HG03108 (cell line): ENCODE data around the gene MAP2K2.
"Not testable (repeated sequence)": the region's sequence is repeated elsewhere in the genome, so short reads cannot be mapped to it uniquely, and the experiment has no call there.

Experiments used
- ATAC-seq: cut with Tn5 transposase; IDR thresholded peaks from one replicate; pipeline ENCODE4 v1.9.1; 2021; ENCODE audit warnings: moderate library complexity; ENCODE audit not compliant: unreplicated experiment

Gene MAP2K2

GRCh38 chr19:4123615-4124568, at the start of gene MAP2K2:
MAP2K2 (minus strand) TSS chr19:4124122; CDS start chr19:4123875, 247 bp downstream.
- ATAC-seq, result peak; percentile 71

- ATAC-seq, result no peak
These were observed 49.0 kb upstream of the MAP2K2 start for GRCh38 chr19:4172861-4173473.

DNA sequence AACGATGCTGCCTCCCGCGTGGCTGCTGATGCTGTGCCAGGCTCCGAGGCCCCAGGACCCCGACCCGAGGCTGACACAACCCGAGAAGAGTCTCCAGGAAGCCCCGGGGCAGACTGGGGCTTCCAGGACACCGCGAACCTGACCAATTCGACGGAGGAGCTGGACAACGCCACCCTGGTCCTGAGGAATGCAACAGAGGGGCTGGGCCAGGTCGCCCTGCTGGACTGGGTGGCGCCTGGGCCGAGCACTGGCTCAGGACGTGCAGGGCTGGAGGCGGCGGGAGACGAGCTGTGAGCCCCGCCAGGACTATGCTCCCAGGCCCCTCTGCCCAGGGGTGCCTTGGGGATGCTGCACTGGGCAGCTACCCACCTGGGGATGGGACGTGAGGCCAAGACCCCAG, 47.8 kb upstream of the MAP2K2 start:
- ATAC-seq, result no peak

DNA sequence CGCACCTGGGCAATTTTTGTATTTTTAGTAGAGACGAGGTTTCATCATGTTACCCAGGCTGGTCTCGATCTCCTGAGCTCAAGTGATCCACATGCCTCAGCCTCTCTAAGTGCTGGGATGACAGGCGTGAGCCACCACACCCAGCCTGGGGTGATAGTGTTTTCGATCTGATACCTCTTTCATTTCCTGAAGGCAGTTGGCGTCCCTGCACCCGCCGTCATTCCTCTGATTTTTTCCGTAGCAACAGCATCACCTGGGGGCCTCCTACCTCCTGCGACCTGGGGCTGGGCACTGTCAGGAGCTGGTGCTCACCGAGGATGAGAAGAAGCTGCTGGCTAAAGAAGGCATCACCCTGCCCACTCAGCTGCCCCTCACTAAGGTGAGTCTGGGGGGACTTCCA, 40.3 kb upstream of the MAP2K2 start:
- no peak for ATAC-seq

DNA sequence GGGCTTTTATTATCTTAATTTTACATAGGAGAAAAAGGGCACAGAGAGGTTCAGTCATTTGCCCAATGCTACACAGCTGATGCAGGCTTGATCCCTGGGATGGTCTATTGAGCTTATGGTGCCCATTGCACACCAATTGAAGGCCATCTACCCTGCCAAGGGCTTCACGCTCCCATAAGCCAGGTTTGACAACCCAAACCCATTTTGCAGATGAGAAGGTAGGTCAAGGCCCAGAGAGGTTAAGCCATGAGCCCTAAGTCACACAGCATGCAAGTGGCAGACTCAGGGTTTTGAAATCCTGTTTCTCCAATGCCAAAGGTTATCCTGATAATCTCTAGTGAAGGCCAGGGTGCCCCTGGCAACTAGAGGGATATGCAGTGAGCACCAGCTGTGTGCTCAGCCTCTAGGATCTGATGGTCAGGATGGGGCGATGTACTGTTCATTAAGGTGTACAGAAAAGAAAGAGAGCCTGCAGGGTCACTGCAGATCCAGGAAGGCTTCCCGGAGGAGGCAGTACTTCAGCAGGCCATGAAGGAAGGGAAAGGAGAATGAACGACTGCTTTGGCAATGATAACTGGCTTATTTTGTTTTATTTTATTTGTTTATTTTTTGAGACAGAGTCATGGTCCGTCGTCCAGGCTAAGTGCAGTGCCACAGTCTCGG, 37.6 kb upstream of the MAP2K2 start:
- ATAC-seq, result no peak

GRCh38 chr19:4157971-4158370, 34.0 kb upstream of the MAP2K2 start:
- not testable (repeated sequence) for ATAC-seq

DNA sequence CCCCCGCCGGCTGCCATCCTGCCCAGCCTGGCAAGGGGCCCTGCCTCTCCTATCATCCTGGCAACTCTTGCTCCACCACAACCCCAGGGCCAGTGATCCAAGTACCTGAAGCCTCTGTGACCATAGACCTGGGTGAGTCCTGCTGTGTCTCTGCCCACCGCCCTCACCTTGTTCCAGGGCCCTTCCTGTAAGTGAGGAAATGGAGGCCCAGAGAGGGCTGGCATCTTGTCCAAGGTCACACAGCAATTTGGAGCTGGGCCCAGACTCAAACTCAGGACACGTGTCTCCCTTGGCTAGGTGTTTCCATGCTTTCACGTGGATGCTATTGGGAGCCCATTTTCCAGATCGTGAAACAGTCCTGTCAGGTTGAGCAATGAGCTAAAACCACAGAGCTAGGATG, 33.2 kb upstream of the MAP2K2 start:
- ATAC-seq, result no peak

DNA sequence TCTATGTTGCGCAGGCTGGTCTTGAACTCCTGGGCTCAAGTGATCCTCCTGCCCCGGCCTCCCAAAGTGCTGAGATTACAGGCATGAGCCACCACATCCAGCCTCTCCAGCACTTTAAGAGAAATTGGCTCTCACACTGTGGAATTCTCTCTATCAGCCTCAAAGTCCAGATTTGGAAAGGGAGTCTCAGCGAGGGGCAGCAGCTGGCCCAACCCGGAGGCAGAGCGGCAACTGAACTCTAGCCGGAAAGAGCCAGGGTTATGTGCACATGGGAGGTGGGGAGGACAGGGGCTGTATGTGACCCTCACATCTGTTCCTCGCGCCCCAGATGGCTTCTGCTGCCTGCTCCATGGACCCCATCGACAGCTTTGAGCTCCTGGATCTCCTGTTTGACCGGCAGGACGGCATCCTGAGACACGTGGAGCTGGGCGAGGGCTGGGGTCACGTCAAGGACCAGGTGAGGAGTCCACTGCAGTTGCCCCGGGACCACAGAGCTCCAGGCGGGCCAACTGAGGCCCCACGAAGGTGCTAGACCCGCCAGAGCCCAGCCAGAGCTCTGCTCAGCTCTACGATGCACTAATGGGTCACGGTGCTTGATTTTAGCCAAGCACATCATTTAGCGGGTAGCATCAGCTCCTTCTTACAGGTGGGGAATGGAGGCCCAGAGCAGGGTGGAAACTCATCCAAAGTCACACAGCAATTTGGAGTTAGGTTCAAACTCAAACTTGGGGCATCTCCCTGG, 30.8 kb upstream of the MAP2K2 start:
- ATAC-seq, result no peak

DNA sequence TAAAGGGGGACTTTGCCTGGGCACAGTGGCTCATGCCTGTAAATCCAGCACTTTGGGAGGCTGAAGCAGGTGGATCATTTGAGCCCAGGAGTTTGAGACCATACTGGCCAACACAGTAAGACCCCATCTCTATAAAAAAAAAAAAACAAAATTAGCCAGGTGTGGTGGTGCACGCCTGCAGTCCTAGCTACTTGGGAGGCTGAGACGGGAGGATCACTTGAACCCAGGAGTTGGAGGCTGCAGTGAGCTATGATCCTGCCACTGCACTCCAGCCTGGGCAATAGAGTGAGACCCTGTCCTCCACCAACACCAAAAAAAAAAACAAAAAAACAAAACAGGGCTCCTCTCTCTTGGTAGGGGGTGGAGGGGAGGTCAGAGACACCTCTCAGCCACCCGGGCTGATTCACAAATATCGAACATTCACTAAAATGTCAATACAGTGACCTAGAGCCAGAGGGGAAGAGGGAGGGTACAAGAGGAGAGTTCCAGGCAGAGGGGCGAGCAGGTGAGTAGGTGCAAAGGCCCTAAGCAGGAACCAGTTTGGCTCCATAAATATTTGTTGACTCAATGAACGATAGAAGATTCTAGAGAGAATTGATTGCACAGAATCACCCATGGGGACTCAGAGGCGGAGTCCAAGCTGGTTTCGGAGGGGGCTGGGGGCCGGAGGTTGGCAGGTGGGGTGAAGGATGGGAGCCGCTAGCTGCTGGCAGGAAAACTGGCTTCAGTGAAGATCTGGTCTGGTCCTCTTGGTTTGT, 28.5 kb upstream of the MAP2K2 start:
- ATAC-seq, result no peak

GRCh38 chr19:4151623-4152022, 27.7 kb upstream of the MAP2K2 start:
- no peak for ATAC-seq

DNA sequence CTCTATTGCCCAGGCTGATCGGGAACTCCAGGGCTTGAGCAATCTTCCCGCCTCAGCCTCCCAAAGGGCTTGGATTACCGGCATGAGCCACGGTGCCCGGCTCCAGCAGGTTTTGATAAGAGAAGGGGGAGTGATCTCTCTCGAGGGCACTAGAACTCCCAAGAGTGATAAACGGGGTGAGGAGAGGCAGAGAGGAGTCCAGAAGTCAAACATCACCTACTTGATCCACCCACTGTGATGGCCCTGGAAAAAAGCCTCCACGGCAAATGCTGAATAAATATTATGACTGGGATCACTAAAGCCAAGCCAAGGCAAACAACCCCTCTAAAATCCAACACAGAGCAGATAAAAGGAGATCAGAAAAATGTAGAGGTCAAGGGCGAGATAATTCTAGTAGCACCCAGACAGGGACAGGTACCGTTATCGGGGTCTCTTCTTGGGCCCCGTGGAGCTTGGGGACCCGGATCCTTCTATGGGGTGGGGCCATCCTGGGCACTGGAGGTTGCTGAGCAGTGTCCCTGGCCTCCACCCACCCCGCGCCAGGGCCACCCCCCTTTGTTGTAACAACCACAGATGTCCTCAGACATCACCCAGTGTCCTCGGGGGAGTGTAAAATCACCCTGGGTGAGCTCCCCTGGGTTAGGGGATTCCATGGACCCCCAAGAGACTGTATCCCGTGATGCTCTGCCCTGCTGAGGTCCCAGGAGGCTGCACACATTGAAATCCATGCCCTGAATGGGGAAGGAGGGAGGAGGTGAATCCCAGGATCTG, 25.8 kb upstream of the MAP2K2 start:
- no peak for ATAC-seq

DNA sequence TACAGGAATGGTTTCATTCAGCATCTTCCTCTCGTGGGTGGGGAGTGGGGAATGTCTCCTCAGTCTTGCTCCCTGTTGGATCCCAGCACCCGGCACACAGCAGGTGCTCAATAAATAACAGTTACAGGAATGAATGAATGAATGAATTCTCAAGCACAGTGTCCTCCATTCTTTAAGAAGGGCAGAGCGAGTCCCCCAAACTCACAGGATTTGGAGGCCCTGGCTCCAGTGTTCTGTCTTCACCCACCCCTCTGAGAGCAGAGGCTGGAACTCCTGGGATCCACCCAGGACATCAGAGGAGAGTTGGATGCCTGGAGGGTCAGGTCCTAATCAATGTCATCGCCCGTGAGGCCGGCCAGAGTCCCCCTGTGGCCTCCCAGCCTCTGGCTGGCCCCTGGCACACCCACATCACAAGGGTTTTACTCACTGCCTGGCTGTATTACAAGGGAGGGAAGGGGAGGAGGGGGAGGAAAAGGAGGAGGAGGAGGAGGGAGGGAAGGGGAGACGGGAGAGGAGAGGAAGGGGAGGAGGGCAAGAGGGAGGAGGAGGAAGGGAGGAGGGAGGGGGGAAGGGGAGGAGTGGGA, 20.8 kb upstream of the MAP2K2 start:
- ATAC-seq, result no peak

GRCh38 chr19:4142916-4143315, 19.0 kb upstream of the MAP2K2 start:
- ATAC-seq, result not testable (repeated sequence)

DNA sequence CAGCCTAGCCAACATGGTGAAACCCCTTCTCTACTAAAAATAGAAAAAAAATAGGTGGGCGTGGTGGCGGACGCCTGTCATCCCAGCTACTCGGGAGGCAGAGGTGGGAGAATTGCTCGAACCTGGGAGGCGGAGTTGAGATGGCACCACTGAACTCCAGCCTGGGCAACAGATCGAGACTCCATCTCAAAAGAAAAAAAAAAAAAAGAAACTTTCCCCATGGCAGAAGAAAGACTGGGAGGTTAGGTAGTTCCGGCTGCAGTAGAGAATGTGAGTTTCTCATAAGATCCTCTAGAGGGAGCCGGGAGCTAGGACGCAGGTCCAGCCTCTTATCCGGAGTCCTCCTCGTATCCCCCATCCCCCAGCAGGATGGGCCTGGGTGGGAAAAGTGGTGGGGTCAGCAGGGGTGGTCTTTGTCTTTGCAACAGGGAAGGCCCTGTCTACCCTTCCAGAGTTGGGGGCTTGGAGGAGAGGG, 16.4 kb upstream of the MAP2K2 start:
- no peak for ATAC-seq

DNA sequence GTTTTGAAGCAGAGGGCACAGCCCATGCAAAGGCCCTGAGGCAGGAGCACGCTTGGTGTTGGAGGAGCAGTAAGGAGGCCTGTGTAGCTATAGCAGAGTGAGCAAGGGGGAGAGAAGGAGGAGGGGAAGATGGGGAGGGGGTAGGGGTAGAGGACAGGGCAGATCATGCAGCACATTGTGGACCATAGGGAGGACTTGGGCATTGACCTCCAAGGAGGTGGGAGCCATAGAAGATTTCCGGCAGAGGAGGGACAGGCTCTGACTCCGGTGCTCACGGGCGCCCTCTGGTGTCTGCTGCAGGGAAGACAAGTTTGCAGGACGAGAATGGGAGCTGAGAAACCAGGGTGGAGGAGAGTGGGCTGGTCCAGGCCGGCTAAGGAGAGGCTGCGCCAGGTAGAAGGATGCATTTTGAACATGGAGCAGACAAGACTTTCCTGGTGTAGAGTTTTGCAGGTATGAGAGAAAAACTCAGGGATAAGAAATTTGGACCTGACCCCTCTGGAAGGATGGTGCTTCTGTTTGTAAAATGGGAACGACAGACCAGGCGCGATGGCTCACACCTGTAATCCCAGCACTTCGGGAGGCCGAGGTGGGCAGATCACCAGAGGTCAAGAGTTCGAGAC, 15.8 kb upstream of the MAP2K2 start:
- no peak for ATAC-seq

- no peak for ATAC-seq
These were observed 14.5 kb upstream of the MAP2K2 start for GRCh38 chr19:4138445-4138844.

DNA sequence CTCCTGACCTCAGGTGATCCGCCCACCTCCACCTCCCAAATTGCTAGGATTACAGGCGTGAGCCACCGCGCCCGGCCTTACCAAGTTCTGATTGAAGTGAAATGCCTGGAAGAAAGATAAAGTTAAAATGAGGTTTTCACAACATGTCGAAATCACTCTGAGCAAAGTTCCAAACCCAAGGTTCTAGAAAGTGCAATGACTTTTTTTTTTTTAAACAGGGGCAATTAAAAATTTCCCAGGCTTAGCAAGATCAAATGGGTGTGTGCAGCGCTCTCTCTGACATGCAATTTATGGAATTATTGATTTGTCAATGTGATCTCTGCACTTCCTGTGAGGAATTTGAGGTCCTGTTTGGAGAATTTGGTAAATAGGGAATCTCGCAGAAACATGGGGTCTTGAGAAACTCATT, 12.8 kb upstream of the MAP2K2 start:
- no peak for ATAC-seq

DNA sequence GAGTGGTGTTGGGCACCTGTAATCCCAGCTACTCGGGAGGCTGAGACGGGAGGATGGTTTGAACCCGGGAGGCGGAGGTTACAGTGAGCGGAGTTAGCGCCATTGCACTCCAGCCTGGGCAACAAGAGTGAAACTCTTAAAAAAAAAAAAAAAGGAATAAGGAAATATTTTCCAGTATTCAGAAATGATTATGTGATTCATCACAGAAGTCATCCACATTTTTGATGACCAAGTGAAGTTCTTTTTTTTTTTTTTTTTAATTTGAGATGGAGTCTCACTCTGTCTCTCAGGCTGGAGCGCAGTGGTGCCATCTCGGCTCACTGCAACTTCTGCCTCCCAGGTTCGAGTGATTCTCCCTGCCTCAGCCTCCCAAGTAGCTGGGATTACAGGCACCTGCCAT, 11.5 kb upstream of the MAP2K2 start:
- not testable (repeated sequence) for ATAC-seq

DNA sequence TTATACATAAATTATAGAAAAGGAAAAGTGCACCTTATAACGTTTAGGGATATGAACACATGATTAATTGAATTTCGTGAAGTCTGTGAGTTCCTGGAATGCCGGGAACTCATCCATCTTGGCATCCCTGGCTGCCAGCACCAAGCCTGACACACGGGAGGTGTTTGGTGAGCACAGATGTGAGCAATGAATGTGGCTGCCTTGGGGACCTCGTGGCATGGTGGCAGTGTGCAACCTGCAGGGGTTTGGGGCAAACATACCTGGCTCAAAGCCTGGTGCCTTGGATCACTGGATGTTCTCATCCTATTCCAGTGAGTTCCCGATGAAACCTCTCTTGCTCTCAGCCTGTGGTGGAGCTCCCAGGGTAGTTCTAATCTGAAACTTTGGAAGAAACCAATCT, 10.4 kb upstream of the MAP2K2 start:
- ATAC-seq, result no peak
